Psoas muscle (tissue), 8 donors: ENCODE measurements around the gene SEC24A. TPM values are rescaled to one million over a fixed set of nuclear protein-coding genes. Genes with fewer than 3 reads are reported as not detected.

ENCODE experiments used
- ATAC-seq, 4 donors: fragments of 200-7000 bp; cut with Tn5 transposase; one replicate each; pipeline ENCODE4 v1.9.1; 2020; ENCODE audit warnings: moderate library complexity in 3 of 4, mild to moderate bottlenecking in 2 of 4
- DNase-seq, 2 donors: peaks; one replicate each; pipeline ENCODE4 v3.0.0-alpha.2; 2020
- H3K27ac ChIP-seq: fragments of 200-600 bp; one replicate; pipeline ENCODE4 v1.8.0; 2022
- H3K27me3 ChIP-seq, 3 donors: fragments of 200-600 bp in 1 of 3; one replicate each; pipeline versions ENCODE4 v1.6.1 to v1.8.0; 2013 to 2022; ENCODE audit warnings: low read length in 2 of 3, mild to moderate bottlenecking in 2 of 3, moderate library complexity in 1 of 3; ENCODE audit not compliant: insufficient read depth in 3 of 3
- H3K36me3 ChIP-seq, 2 donors: fragments of 200-600 bp in 1 of 2; one replicate each; pipeline versions ENCODE4 v1.6.1 to v1.8.0; 2013 to 2022; ENCODE audit warnings: low read depth in 1 of 2, mild to moderate bottlenecking in 1 of 2, moderate library complexity in 1 of 2; ENCODE audit not compliant: insufficient read depth in 1 of 2
- H3K4me1 ChIP-seq: fragments of 200-600 bp; one replicate; pipeline ENCODE4 v1.8.0; 2022
- H3K4me3 ChIP-seq: fragments of 200-600 bp; one replicate; pipeline ENCODE4 v1.8.0; 2022; ENCODE audit warnings: mild to moderate bottlenecking
- H3K9me3 ChIP-seq: fragments of 200-600 bp; one replicate; pipeline ENCODE4 v1.8.0; 2022
- WGBS, 3 donors: extraction: QIAGEN DNeasy Blood & Tissue Kit; methylation state at CpG; one replicate each; pipeline versions ENCODE4 v1.1.6 to v1.1.7; 2013; 5-methylcytosine and 5-hydroxymethylcytosine counted together
- intact Hi-C, 2 donors: fragments of 100-400 bp; cut with DNase I; formaldehyde crosslinking; loops; one replicate each; pipeline versions ENCODE4 v1.11.0 to v1.14.2; 2022
- polyA plus RNA-seq, 3 donors: library from polyadenylated mRNA; stranded (reverse); fragments of 200-250 nt; gene quantifications; one replicate each; pipeline ENCODE4 v1.2.3, GENCODE V29; 2013
- total RNA-seq, 4 donors: library from RNA; stranded (reverse); fragmentation: NEBNext Ultra II Directional in 2 of 4; extraction: Animal tissue kit (Norgen Biotek cat#: 25700) in 2 of 4; gene quantifications; one replicate each; pipeline versions ENCODE4 v1.2.1 to v1.2.4, GENCODE V29; 2021 to 2023
- TF ChIP-seq, protein P1 (sequence below): fragments of 200-600 bp; IDR thresholded peaks from one replicate; pipeline ENCODE4 v1.8.0; 2022; ENCODE audit warnings: antibody characterized with exemption
- donor health status: healthy with polysubstance abuse.
- donor health status: DM: no; HTN: no; CAD: no; lungs with moderate emphysema.
- donor health status: Bipolar disorder and iron deficiency.
- donor health status: healthy.
- donor health status: DM: yes; HTN: yes; CAD: no.
- donor health status: DM: no; HTN: no; CAD: no.
- donor health status: DM: no; HTN: no; CAD: no.
- donor health status: DM: yes; HTN: yes; CAD: no.

The SEC24A gene
- total and polyA plus RNA-seq, 7 donors, result 5.7 to 25.2 (median 16.9) TPM

DNA sequence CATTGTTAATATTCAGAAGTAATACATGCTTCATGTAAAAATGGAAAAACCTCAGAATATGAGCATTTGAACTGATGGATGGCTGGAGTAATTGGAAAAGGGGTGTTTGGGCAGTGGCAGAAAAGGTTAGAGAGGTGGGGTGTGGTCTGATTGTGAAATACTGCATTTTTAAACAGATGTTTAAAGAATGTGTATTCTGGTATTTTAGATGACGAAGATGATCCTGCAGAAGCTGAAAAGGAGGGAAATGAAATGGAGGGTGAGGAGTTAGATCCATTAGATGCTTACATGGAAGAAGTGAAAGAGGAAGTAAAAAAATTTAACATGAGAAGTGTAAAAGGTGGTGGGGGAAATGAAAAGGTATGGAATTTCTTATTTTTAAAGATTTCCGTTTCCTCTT lies 128.8 kb downstream of the SEC24A start:
- Histone ChIP-seq H3K4me1 (no peaks in the 10 kb centered on the region), H3K36me3 (peaks cover 6 to 98% of the 10 kb centered on the region in 2 donors), H3K9me3 (no peaks in the 10 kb centered on the region), H3K4me3 (no peak overlapping the region), H3K27ac (no peak overlapping the region), H3K27me3 (no peaks in the 10 kb centered on the region)
- WGBS, 3 donors, result 90 to 92% (median 91%) methylated on average over 2 of the region's 2 CpGs
- intact Hi-C loops, result no loop called here
- TF ChIP-seq, protein P1, sequence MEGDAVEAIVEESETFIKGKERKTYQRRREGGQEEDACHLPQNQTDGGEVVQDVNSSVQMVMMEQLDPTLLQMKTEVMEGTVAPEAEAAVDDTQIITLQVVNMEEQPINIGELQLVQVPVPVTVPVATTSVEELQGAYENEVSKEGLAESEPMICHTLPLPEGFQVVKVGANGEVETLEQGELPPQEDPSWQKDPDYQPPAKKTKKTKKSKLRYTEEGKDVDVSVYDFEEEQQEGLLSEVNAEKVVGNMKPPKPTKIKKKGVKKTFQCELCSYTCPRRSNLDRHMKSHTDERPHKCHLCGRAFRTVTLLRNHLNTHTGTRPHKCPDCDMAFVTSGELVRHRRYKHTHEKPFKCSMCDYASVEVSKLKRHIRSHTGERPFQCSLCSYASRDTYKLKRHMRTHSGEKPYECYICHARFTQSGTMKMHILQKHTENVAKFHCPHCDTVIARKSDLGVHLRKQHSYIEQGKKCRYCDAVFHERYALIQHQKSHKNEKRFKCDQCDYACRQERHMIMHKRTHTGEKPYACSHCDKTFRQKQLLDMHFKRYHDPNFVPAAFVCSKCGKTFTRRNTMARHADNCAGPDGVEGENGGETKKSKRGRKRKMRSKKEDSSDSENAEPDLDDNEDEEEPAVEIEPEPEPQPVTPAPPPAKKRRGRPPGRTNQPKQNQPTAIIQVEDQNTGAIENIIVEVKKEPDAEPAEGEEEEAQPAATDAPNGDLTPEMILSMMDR, result no peak
- ATAC-seq (no peak), DNase-seq (no peak)

Other genes starting within 250 kb of the SEC24A start
- 10 to 100 TPM; 31.4 to 45.4 (median 39.8) TPM for gene CDKN2AIPNL, start 236.9 kb upstream of the SEC24A start, total RNA-seq
- 10 to 100 TPM; 35.7 to 60.9 (median 42.0) TPM for gene CDKN2AIPNL, start 236.9 kb upstream of the SEC24A start, polyA plus RNA-seq
- 10 to 100 TPM in 3 of 4 donors, 1 to 10 TPM in 1; 10.0 to 15.1 (median 14.4) TPM for gene JADE2, start 123.1 kb upstream of the SEC24A start, total RNA-seq
- gene JADE2, start 123.1 kb upstream of the SEC24A start, polyA plus RNA-seq, result 10 to 100 TPM in 1 of 3 donors, 1 to 10 TPM in 2; 5.0 to 10.1 (median 6.0) TPM
- 100 to 1,000 TPM; 161 to 238 (median 206) TPM for gene SAR1B, start 16.0 kb upstream of the SEC24A start, total RNA-seq
- gene SAR1B, start 16.0 kb upstream of the SEC24A start, polyA plus RNA-seq, result 100 to 1,000 TPM; 116 to 188 (median 126) TPM
- gene CAMLG, start 89.8 kb downstream of the SEC24A start, total RNA-seq, result 10 to 100 TPM; 25.8 to 44.9 (median 29.6) TPM
- gene CAMLG, start 89.8 kb downstream of the SEC24A start, polyA plus RNA-seq, result 10 to 100 TPM; 29.8 to 56.5 (median 48.1) TPM
- 10 to 100 TPM; 37.7 to 48.7 (median 47.0) TPM for gene DDX46, start 110.0 kb downstream of the SEC24A start, total RNA-seq
- gene DDX46, start 110.0 kb downstream of the SEC24A start, polyA plus RNA-seq, result 10 to 100 TPM; 16.5 to 47.3 (median 24.4) TPM
- 10 to 100 TPM; 24.7 to 28.3 (median 25.3) TPM for gene C5orf24, start 197.2 kb downstream of the SEC24A start, total RNA-seq
- 10 to 100 TPM; 16.0 to 31.4 (median 26.5) TPM for gene C5orf24, start 197.2 kb downstream of the SEC24A start, polyA plus RNA-seq
- gene TXNDC15, start 225.6 kb downstream of the SEC24A start, total RNA-seq, result 10 to 100 TPM; 21.1 to 32.0 (median 26.6) TPM
- 10 to 100 TPM; 23.2 to 34.0 (median 28.6) TPM for gene TXNDC15, start 225.6 kb downstream of the SEC24A start, polyA plus RNA-seq